Mammary epithelial cell (primary cell): ENCODE measurements around the gene NIPBL.

ENCODE experiments used
- CTCF ChIP-seq, 2 donors: IDR thresholded peaks in 1 of 2; conservative IDR thresholded peaks in 1 of 2; 2 replicates each; pipeline ENCODE4 v1.5.1; 2011 to 2012; ENCODE audit warnings: inconsistent platforms in 2 of 2, low read length in 2 of 2, mild to moderate bottlenecking in 2 of 2, control low read depth in 1 of 2, low read depth in 1 of 2; ENCODE audit not compliant: insufficient read depth in 1 of 2; ENCODE audit errors: extremely low read depth in 1 of 2
- EZH2 ChIP-seq: IDR thresholded peaks from 2 replicates; pipeline ENCODE4 v1.6.1; 2012; ENCODE audit warnings: low read length, inconsistent platforms, borderline replicate concordance

- TF ChIP-seq EZH2 (no peak), CTCF (conservative IDR thresholded peaks at IDR 0.05 in 1 of 2, IDR thresholded peaks at IDR 0.05 in 1 of 2; ENCODE audit: extremely low read depth in 1 of 2, insufficient read depth in 1 of 2, low read depth in 1 of 2, low read length in 2 of 2) (no peak)
Measured at GRCh38 chr5:37075399-37075950, 198.9 kb downstream of the NIPBL start.
